SK-N-SH treated with all-trans-retinoic acid at 6 μM for 48 hours (cell line): ENCODE results near the gene AKAP17A.

Experiments used
- ATAC-seq: fragments of 200-7000 bp; cut with Tn5 transposase; 3 replicates; pipeline ENCODE4 v1.9.1; 2020; ENCODE audit warnings: mild to moderate bottlenecking, moderate library complexity
- ARNTL ChIP-seq: fragments of 450-650 bp; formaldehyde crosslinking; IDR thresholded peaks from 2 replicates; pipeline ENCODE4 v1.5.0; 2020; ENCODE audit warnings: low read depth, mild to moderate bottlenecking, moderate library complexity, borderline replicate concordance
- BACH2 ChIP-seq: fragments of 250-450 bp; sonication (Bioruptor Pico); IDR thresholded peaks from 2 replicates; pipeline ENCODE4 v1.9.0; 2021; ENCODE audit warnings: mild to moderate bottlenecking, borderline replicate concordance
- CREB5 ChIP-seq: fragments of 250-450 bp; sonication (Bioruptor Pico); IDR thresholded peaks from 2 replicates; pipeline ENCODE4 v1.5.1; 2020; ENCODE audit warnings: low read depth, mild to moderate bottlenecking, moderate library complexity
- CSDC2 ChIP-seq: fragments of 250-450 bp; sonication (Bioruptor Pico); IDR thresholded peaks from 2 replicates; pipeline ENCODE4 v1.5.0; 2020; ENCODE audit warnings: mild to moderate bottlenecking, moderate library complexity
- CSRNP3 ChIP-seq: fragments of 250-450 bp; sonication (Bioruptor Pico); IDR thresholded peaks from 2 replicates; pipeline ENCODE4 v1.5.1; 2021; ENCODE audit warnings: mild to moderate bottlenecking, moderate library complexity
- ESRRG ChIP-seq: fragments of 250-450 bp; sonication (Bioruptor Pico); IDR thresholded peaks from 2 replicates; pipeline ENCODE4 v1.6.1; 2021; ENCODE audit warnings: mild to moderate bottlenecking
- GLIS3 ChIP-seq: fragments of 250-450 bp; sonication (Bioruptor Pico); IDR thresholded peaks from 2 replicates; pipeline ENCODE4 v1.5.0; 2020; ENCODE audit warnings: mild to moderate bottlenecking, moderate library complexity
- ISL1 ChIP-seq: fragments of 250-450 bp; sonication (Bioruptor Pico); IDR thresholded peaks from 2 replicates; pipeline ENCODE4 v2.1.2; 2022; ENCODE audit warnings: mild to moderate bottlenecking, moderate library complexity
- OSR1 ChIP-seq: fragments of 250-450 bp; sonication (Bioruptor Pico); IDR thresholded peaks from 2 replicates; pipeline ENCODE4 v1.8.0; 2022; ENCODE audit warnings: moderate library complexity, mild to moderate bottlenecking, inconsistent platforms
- PATZ1 ChIP-seq: fragments of 250-450 bp; sonication (Bioruptor Pico); IDR thresholded peaks from 2 replicates; pipeline ENCODE4 v1.8.0; 2020; ENCODE audit warnings: mild to moderate bottlenecking, moderate library complexity, borderline replicate concordance
- PPARA ChIP-seq: fragments of 250-450 bp; sonication (Bioruptor Pico); IDR thresholded peaks from 2 replicates; pipeline ENCODE4 v1.5.0; 2020; ENCODE audit warnings: mild to moderate bottlenecking, borderline replicate concordance
- RARB ChIP-seq: fragments of 250-450 bp; sonication (Bioruptor Pico); IDR thresholded peaks from 2 replicates; pipeline ENCODE4 v1.8.0; 2021; ENCODE audit warnings: mild to moderate bottlenecking, moderate library complexity
- SNAI2 ChIP-seq: fragments of 250-450 bp; sonication (Bioruptor Pico); IDR thresholded peaks from 2 replicates; pipeline ENCODE4 v1.5.0; 2020; ENCODE audit warnings: mild to moderate bottlenecking, moderate library complexity
- TCF4 ChIP-seq: fragments of 250-450 bp; sonication (Bioruptor Pico); IDR thresholded peaks from 2 replicates; pipeline ENCODE4 v1.8.0; 2021; ENCODE audit warnings: mild to moderate bottlenecking, moderate library complexity, borderline replicate concordance
- TOX ChIP-seq: fragments of 250-450 bp; sonication (Bioruptor Pico); IDR thresholded peaks from 2 replicates; pipeline ENCODE4 v1.8.0; 2021; ENCODE audit warnings: mild to moderate bottlenecking, moderate library complexity, borderline replicate concordance
- TSHZ2 ChIP-seq: fragments of 250-450 bp; sonication (Bioruptor Pico); IDR thresholded peaks from 2 replicates; pipeline ENCODE4 v1.5.0; 2020; ENCODE audit warnings: mild to moderate bottlenecking, moderate library complexity
- ZC3H10 ChIP-seq: fragments of 250-450 bp; sonication (Bioruptor Pico); IDR thresholded peaks from 2 replicates; pipeline ENCODE4 v1.5.1; 2021; ENCODE audit warnings: mild to moderate bottlenecking, moderate library complexity
- ZFP3 ChIP-seq: fragments of 250-450 bp; sonication (Bioruptor Pico); IDR thresholded peaks from 2 replicates; pipeline ENCODE4 v1.5.0; 2020; ENCODE audit warnings: mild to moderate bottlenecking, moderate library complexity
- ZFP30 ChIP-seq: fragments of 450-650 bp; formaldehyde crosslinking; IDR thresholded peaks from 2 replicates; pipeline ENCODE4 v1.5.0; 2022; ENCODE audit warnings: mild to moderate bottlenecking, moderate library complexity
- ZNF565 ChIP-seq: fragments of 450-650 bp; formaldehyde crosslinking; conservative IDR thresholded peaks from 2 replicates; pipeline ENCODE4 v1.5.0; 2020; ENCODE audit warnings: low read depth, mild to moderate bottlenecking, moderate library complexity
- ZNF70 ChIP-seq: fragments of 450-650 bp; formaldehyde crosslinking; IDR thresholded peaks from 2 replicates; pipeline ENCODE4 v1.5.0; 2020; ENCODE audit warnings: mild to moderate bottlenecking, moderate library complexity
- ZNF8 ChIP-seq: fragments of 450-650 bp; formaldehyde crosslinking; IDR thresholded peaks from 2 replicates; pipeline ENCODE4 v1.5.0; 2020; ENCODE audit warnings: mild to moderate bottlenecking, moderate library complexity

Gene AKAP17A

GRCh38 chrX:1601051-1601767, 9.8 kb downstream of the AKAP17A start:
- TF ChIP-seq ISL1 (CRISPR knock-in tag): no peak
- TF ChIP-seq CSRNP3 (CRISPR knock-in tag): no peak
- TF ChIP-seq ESRRG (CRISPR knock-in tag): no peak
- no peak for TF ChIP-seq TOX (CRISPR knock-in tag)
- TF ChIP-seq, all 23 proteins: peak for 0
- ATAC-seq: no peak

GRCh38 chrX:1601768-1602085, 10.3 kb downstream of the AKAP17A start:
- no peak for TF ChIP-seq RARB (CRISPR knock-in tag)
- TF ChIP-seq TSHZ2 (CRISPR knock-in tag): no peak
- TF ChIP-seq SNAI2 (CRISPR knock-in tag): no peak
- TF ChIP-seq ZFP30 (CRISPR knock-in tag): no peak
- no peak for TF ChIP-seq GLIS3 (CRISPR knock-in tag)
- TF ChIP-seq ZFP3 (CRISPR knock-in tag): no peak
- no peak for TF ChIP-seq ZC3H10 (CRISPR knock-in tag)
- TF ChIP-seq TOX (CRISPR knock-in tag): no peak
- no peak for TF ChIP-seq ZNF565 (CRISPR knock-in tag)
- no peak for TF ChIP-seq ARNTL (CRISPR knock-in tag)
- TF ChIP-seq CREB5 (CRISPR knock-in tag): no peak
- TF ChIP-seq PPARA (CRISPR knock-in tag): no peak
- TF ChIP-seq TCF4 (CRISPR knock-in tag): no peak
- TF ChIP-seq CSRNP3 (CRISPR knock-in tag): no peak
- no peak for TF ChIP-seq PATZ1
- TF ChIP-seq BACH2 (CRISPR knock-in tag): no peak
- no peak for TF ChIP-seq CSDC2 (CRISPR knock-in tag)
- TF ChIP-seq ISL1 (CRISPR knock-in tag): no peak
- TF ChIP-seq ZNF8 (CRISPR knock-in tag): no peak
- ATAC-seq: no peak

- no peak for TF ChIP-seq PATZ1
- no peak for TF ChIP-seq ZNF565 (CRISPR knock-in tag)
- no peak for TF ChIP-seq CSDC2 (CRISPR knock-in tag)
- TF ChIP-seq ZFP3 (CRISPR knock-in tag): no peak
- TF ChIP-seq CSRNP3 (CRISPR knock-in tag): no peak
- TF ChIP-seq OSR1 (CRISPR knock-in tag): no peak
- TF ChIP-seq PPARA (CRISPR knock-in tag): no peak
- no peak for TF ChIP-seq TCF4 (CRISPR knock-in tag)
- TF ChIP-seq ZNF70 (CRISPR knock-in tag): no peak
- no peak for TF ChIP-seq ZC3H10 (CRISPR knock-in tag)
- ATAC-seq: no peak
Measured at GRCh38 chrX:1602299-1602698, 10.9 kb downstream of the AKAP17A start.
